CD4-positive, alpha-beta memory T cell (primary cell): Measurements from ENCODE around the gene SLC27A5. TPM values are rescaled to one million over a fixed set of nuclear protein-coding genes. Genes with fewer than 3 reads are reported as not detected.

Source experiments
- CTCF ChIA-PET: fragments of 350-600 bp; sonication (Branson Sonifier 250); formaldehyde crosslinking; loops from one replicate; lab custom pipeline; 2021; ENCODE audit warnings: inconsistent platforms; ENCODE audit not compliant: partially characterized antibody; lab: Charles Lee
- POLR2A ChIA-PET: fragments of 350-600 bp; sonication (Branson Sonifier 250); formaldehyde crosslinking; loops from one replicate; lab custom pipeline; 2021; ENCODE audit not compliant: partially characterized antibody; lab: Charles Lee
- DNase-seq, 5 donors: peaks; one replicate each; pipeline versions ENCODE4 v3.0.0 to v3.0.0-alpha.2; 2020 to 2022; ENCODE audit warnings: mixed read lengths in 1 of 5
- H3K27ac ChIP-seq: one replicate; pipeline ENCODE4 v1.7.0; 2013; ENCODE audit warnings: low read depth, low read length
- H3K27me3 ChIP-seq: 2 replicates; pipeline ENCODE4 v1.7.0; 2013; ENCODE audit warnings: mild to moderate bottlenecking, low read length, moderate library complexity; ENCODE audit not compliant: insufficient read depth
- H3K36me3 ChIP-seq: 2 replicates; pipeline ENCODE4 v1.7.0; 2013; ENCODE audit warnings: mild to moderate bottlenecking, low read length, moderate library complexity; ENCODE audit not compliant: insufficient read depth
- H3K4me1 ChIP-seq: 2 replicates; pipeline ENCODE4 v1.7.0; 2013; ENCODE audit warnings: mild to moderate bottlenecking, low read length, moderate library complexity; ENCODE audit not compliant: insufficient read depth
- H3K4me3 ChIP-seq, 2 donors: one replicate each; pipeline ENCODE4 v1.7.0; 2013; ENCODE audit warnings: low read length in 2 of 2, mild to moderate bottlenecking in 1 of 2
- H3K9me3 ChIP-seq, 2 donors: one replicate each; pipeline ENCODE4 v1.7.0; 2013; ENCODE audit warnings: low read length in 2 of 2, control low read depth in 1 of 2; ENCODE audit not compliant: control insufficient read depth in 1 of 2
- H3K27ac Mint-ChIP-seq, 7 donors: one replicate each; pipeline ENCODE4 v1.8.0; 2020 to 2021; ENCODE audit warnings: mixed read lengths in 7 of 7, mild to moderate bottlenecking in 6 of 7, inconsistent platforms in 3 of 7, moderate library complexity in 3 of 7
- H3K27me3 Mint-ChIP-seq, 2 donors: one replicate each; pipeline ENCODE4 v1.8.0; 2020 to 2021; ENCODE audit warnings: mixed read lengths in 2 of 2
- H3K36me3 Mint-ChIP-seq, 2 donors: one replicate each; pipeline ENCODE4 v1.8.0; 2020 to 2021; ENCODE audit warnings: mixed read lengths in 2 of 2, inconsistent platforms in 1 of 2, mild to moderate bottlenecking in 1 of 2
- H3K4me1 Mint-ChIP-seq, 4 donors: one replicate each; pipeline ENCODE4 v1.8.0; 2020 to 2021; ENCODE audit warnings: mixed read lengths in 4 of 4, mild to moderate bottlenecking in 1 of 4
- H3K4me3 Mint-ChIP-seq, 8 donors: one replicate each; pipeline ENCODE4 v1.8.0; 2020 to 2021; ENCODE audit warnings: mixed read lengths in 8 of 8, mild to moderate bottlenecking in 7 of 8, moderate library complexity in 6 of 8, inconsistent platforms in 3 of 8
- H3K9me3 Mint-ChIP-seq, 8 donors: one replicate each; pipeline ENCODE4 v1.8.0; 2020 to 2021; ENCODE audit warnings: mixed read lengths in 8 of 8, mild to moderate bottlenecking in 5 of 8, inconsistent platforms in 3 of 8, moderate library complexity in 1 of 8
- intact Hi-C: fragments of 100-400 bp; cut with micrococcal nuclease; formaldehyde crosslinking; loops from one replicate; pipeline ENCODE4 v1.15.1; 2023
- polyA plus RNA-seq, 2 donors: library from polyadenylated mRNA; unstranded; fragments of 300-500 nt; fragmentation: Illumina TruSeq; gene quantifications; one replicate each; pipeline ENCODE4 v1.2.3, GENCODE V29; 2021
- total RNA-seq, 2 experiments: library from RNA; stranded (reverse); gene quantifications; one replicate each; pipeline ENCODE4 v1.2.3, GENCODE V29; 2021

Gene SLC27A5
- total and polyA plus RNA-seq, 4 experiments from 2014 or later = 10.5 to 23.6 (median 14.1) TPM

- CTCF ChIA-PET = interaction anchor here (0.9 to 3.8 kb wide), 5 partner anchors 13 to 41 kb away, joined by 3 to 28 read pairs (median 6); partner anchors contain the start of gene ZBTB45
- Histone ChIP-seq H3K36me3 (peaks cover 49% of the 10 kb centered on the region), H3K4me1 (peaks cover 47% of the 10 kb centered on the region), H3K4me3 (peak within 1 kb of the TSS; percentile 85 to 100), H3K27me3 (no peaks in the 10 kb centered on the region), H3K27ac (peak within 1 kb of the TSS; percentile 99), H3K9me3 (no peaks in the 10 kb centered on the region)
- DNase-seq = peak; percentile 94 to 97 (median 95)
- Mint-ChIP-seq H3K27ac (peak within 1 kb of the TSS; percentile 97 to 99 (median 99)), H3K4me3 (peak within 1 kb of the TSS; percentile 96 to 98 (median 97)), H3K4me1 (peaks cover 32 to 70% (median 48%) of the 10 kb centered on the region in 4 donors), H3K27me3 (no peaks in the 10 kb centered on the region), H3K9me3 (peaks cover 0 to 5% (median 0%) of the 10 kb centered on the region in 8 donors), H3K36me3 (peaks cover 35 to 72% of the 10 kb centered on the region in 2 donors)
- POLR2A ChIA-PET = interaction anchor here (0.8 to 3.6 kb wide), 17 partner anchors 9 to 371 kb away, joined by 3 to 89 read pairs (median 7); partner anchors contain the start of genes ERVK3-1, MZF1, TRIM28 and ZBTB45
- intact Hi-C loops = loop anchor here (1.0 kb wide), 1 partner anchor 10 kb away; the partner anchor contains the start of gene TRIM28
These were observed 42.9 kb upstream of the SLC27A5 start, which contains the start of gene CHMP2A for GRCh38 chr19:58554494-58555368. TSS of gene CHMP2A (minus strand) at chr19:58555105. CDS start at chr19:58554212, 893 bp downstream.

GRCh38 chr19:58553799-58554493 is 42.2 kb upstream of the SLC27A5 start:
- Mint-ChIP-seq H3K9me3 (peaks cover 0 to 5% (median 0%) of the 10 kb centered on the region in 8 donors), H3K4me3 (peak overlapping the region; percentile 96 to 98 (median 97)), H3K4me1 (peaks cover 30 to 63% (median 44%) of the 10 kb centered on the region in 4 donors), H3K36me3 (peaks cover 35 to 77% of the 10 kb centered on the region in 2 donors), H3K27ac (peak overlapping the region; percentile 97 to 99 (median 99)), H3K27me3 (no peaks in the 10 kb centered on the region)
- Histone ChIP-seq H3K9me3 (no peaks in the 10 kb centered on the region), H3K4me1 (peaks cover 43% of the 10 kb centered on the region), H3K4me3 (peak overlapping the region; percentile 85 to 100), H3K36me3 (peaks cover 57% of the 10 kb centered on the region), H3K27ac (peak overlapping the region; percentile 99), H3K27me3 (no peaks in the 10 kb centered on the region)
- intact Hi-C loops = no loop called here
- peak in 1 of 5 donors; percentile 51 for DNase-seq
- ChIA-PET POLR2A (interaction anchor here (0.8 to 3.6 kb wide), 10 partner anchors 9 to 371 kb away, joined by 4 to 89 read pairs (median 15); partner anchors contain the start of genes MZF1, TRIM28, ZBTB45 and ZNF274), CTCF (interaction anchor here (1.2 to 3.8 kb wide), 3 partner anchors 27 to 40 kb away, joined by 5 to 28 read pairs (median 10); partner anchors contain the start of gene ZBTB45)

GRCh38 chr19:58552655-58553054 is 40.9 kb upstream of the SLC27A5 start:
- POLR2A ChIA-PET = interaction anchor here (1.0 to 3.6 kb wide), 5 partner anchors 7 to 32 kb away, joined by 4 to 89 read pairs (median 25); partner anchors contain the start of genes TRIM28 and ZBTB45
- CTCF ChIA-PET = interaction anchor here (3.8 kb wide), 1 partner anchor 33 kb away, joined by 28 read pairs; the partner anchor contains the start of gene ZBTB45
- no peak overlapping the region for H3K27ac ChIP-seq
- Mint-ChIP-seq H3K9me3 (peaks cover 0 to 5% (median 0%) of the 10 kb centered on the region in 8 donors), H3K27ac (peak overlapping the region; percentile 23 to 99 (median 77)), H3K27me3 (no peaks in the 10 kb centered on the region), H3K36me3 (peaks cover 42 to 79% of the 10 kb centered on the region in 2 donors), H3K4me1 (peaks cover 27 to 57% (median 40%) of the 10 kb centered on the region in 4 donors), H3K4me3 (peak overlapping the region in 5 of 8 donors; percentile 6 to 61 (median 17))
- peaks cover 41% of the 10 kb centered on the region for H3K4me1 ChIP-seq
- no peak overlapping the region for H3K4me3 ChIP-seq
- no peaks in the 10 kb centered on the region for H3K27me3 ChIP-seq
- H3K9me3 ChIP-seq = no peaks in the 10 kb centered on the region
- intact Hi-C loops = no loop called here
- peaks cover 70% of the 10 kb centered on the region for H3K36me3 ChIP-seq
- no peak for DNase-seq

GRCh38 chr19:58551577-58552471 is 40.0 kb upstream of the SLC27A5 start:
- H3K4me1 ChIP-seq = peaks cover 41% of the 10 kb centered on the region
- no peak overlapping the region for H3K27ac ChIP-seq
- peak in 1 of 5 donors; percentile 0 for DNase-seq
- H3K27me3 Mint-ChIP-seq = no peaks in the 10 kb centered on the region
- intact Hi-C loops = no loop called here
- CTCF ChIA-PET = interaction anchor here (1.1 to 3.8 kb wide), 2 partner anchors 32 kb away, joined by 4 to 28 read pairs; partner anchors contain the start of gene ZBTB45
- H3K9me3 ChIP-seq = no peaks in the 10 kb centered on the region
- H3K9me3 Mint-ChIP-seq = peaks cover 0 to 5% (median 0%) of the 10 kb centered on the region in 8 donors
- peak overlapping the region in 5 of 7 donors; percentile 52 to 89 (median 75) for H3K27ac Mint-ChIP-seq
- H3K4me3 Mint-ChIP-seq = peak overlapping the region in 2 of 8 donors; percentile 6 to 7
- POLR2A ChIA-PET = interaction anchor here (0.7 to 2.5 kb wide), 4 partner anchors 10 to 165 kb away, joined by 3 to 7 read pairs (median 4); partner anchors contain the start of gene RPS5
- H3K36me3 Mint-ChIP-seq = peaks cover 48 to 84% of the 10 kb centered on the region in 2 donors
- H3K27me3 ChIP-seq = no peaks in the 10 kb centered on the region
- H3K4me1 Mint-ChIP-seq = peaks cover 23 to 54% (median 34%) of the 10 kb centered on the region in 4 donors
- no peak overlapping the region for H3K4me3 ChIP-seq
- peaks cover 77% of the 10 kb centered on the region for H3K36me3 ChIP-seq

- peaks cover 71% of the 10 kb centered on the region for H3K36me3 ChIP-seq
- H3K4me3 ChIP-seq = no peak overlapping the region
- Mint-ChIP-seq H3K36me3 (peaks cover 50 to 86% of the 10 kb centered on the region in 2 donors), H3K27ac (peak overlapping the region in 5 of 7 donors; percentile 36 to 88 (median 60)), H3K4me3 (no peak overlapping the region), H3K9me3 (peaks cover 0 to 5% (median 0%) of the 10 kb centered on the region in 8 donors), H3K4me1 (peaks cover 25 to 54% (median 36%) of the 10 kb centered on the region in 4 donors), H3K27me3 (no peaks in the 10 kb centered on the region)
- DNase-seq = no peak
- H3K27ac ChIP-seq = no peak overlapping the region
- intact Hi-C loops = no loop called here
- CTCF ChIA-PET = interaction anchor here (1.1 kb wide), 1 partner anchor 31 kb away, joined by 4 read pairs; the partner anchor contains the start of gene ZBTB45
- H3K4me1 ChIP-seq = peaks cover 41% of the 10 kb centered on the region
- POLR2A ChIA-PET = interaction anchor here (0.7 to 2.5 kb wide), 4 partner anchors 11 to 164 kb away, joined by 3 to 7 read pairs (median 4); partner anchors contain the start of gene RPS5
- no peaks in the 10 kb centered on the region for H3K9me3 ChIP-seq
- H3K27me3 ChIP-seq = no peaks in the 10 kb centered on the region
These were observed 39.3 kb upstream of the SLC27A5 start for GRCh38 chr19:58551123-58551497.
